MM.1S (cell line): ENCODE results near the gene PRAMEF12.

Experiments used
- DNase-seq: peaks from one replicate; pipeline ENCODE4 v3.0.0-alpha.2; 2015
- H2AFZ ChIP-seq: fragments of 300-600 bp; sonication (generic); 2 replicates; pipeline ENCODE4 v1.6.0; 2016; ENCODE audit warnings: antibody characterized with exemption, low read length
- H3F3A ChIP-seq: fragments of 300-600 bp; sonication (generic); 2 replicates; pipeline ENCODE4 v1.6.1; 2016; ENCODE audit warnings: mild to moderate bottlenecking, antibody characterized with exemption, low read length, moderate library complexity, mixed read lengths; ENCODE audit not compliant: insufficient read depth
- H3K27ac ChIP-seq: fragments of 300-600 bp; sonication (generic); 2 replicates; pipeline ENCODE4 v1.5.1; 2016; ENCODE audit warnings: mild to moderate bottlenecking, low read length
- H3K27me3 ChIP-seq: fragments of 300-600 bp; sonication (generic); replicated peaks from 2 replicates; pipeline ENCODE4 v1.6.0; 2016; ENCODE audit warnings: low read length; ENCODE audit not compliant: insufficient read depth
- H3K36me3 ChIP-seq: fragments of 300-600 bp; sonication (generic); replicated peaks from 2 replicates; pipeline ENCODE4 v1.6.1; 2016; ENCODE audit warnings: mild to moderate bottlenecking, low read length, mixed read lengths; ENCODE audit not compliant: insufficient read depth
- H3K4me1 ChIP-seq: fragments of 300-600 bp; sonication (generic); 2 replicates; pipeline ENCODE4 v1.6.1; 2016; ENCODE audit warnings: low read length, mixed read lengths
- H3K4me2 ChIP-seq: fragments of 300-600 bp; sonication (generic); 2 replicates; pipeline ENCODE4 v1.6.0; 2016; ENCODE audit warnings: low read depth, low read length
- H3K4me3 ChIP-seq: fragments of 300-600 bp; sonication (generic); 2 replicates; pipeline ENCODE4 v1.5.1; 2016; ENCODE audit warnings: low read length, mixed read lengths
- H3K79me2 ChIP-seq: fragments of 300-600 bp; sonication (generic); 2 replicates; pipeline ENCODE4 v1.6.1; 2016; ENCODE audit warnings: mixed run types, low read length, mixed read lengths
- H3K9ac ChIP-seq: fragments of 300-600 bp; sonication (generic); 2 replicates; pipeline ENCODE4 v1.6.1; 2016; ENCODE audit warnings: low read length, mixed read lengths
- H3K9me2 ChIP-seq: fragments of 300-600 bp; sonication (generic); replicated peaks from 2 replicates; pipeline ENCODE4 v1.6.1; 2016; ENCODE audit warnings: mild to moderate bottlenecking, low read length, mixed read lengths; ENCODE audit not compliant: insufficient read depth
- H3K9me3 ChIP-seq: fragments of 300-600 bp; sonication (generic); replicated peaks from 2 replicates; pipeline ENCODE4 v1.6.1; 2016; ENCODE audit warnings: mild to moderate bottlenecking, low read length, mixed read lengths; ENCODE audit not compliant: insufficient read depth
- H4K20me1 ChIP-seq: fragments of 300-600 bp; sonication (generic); 2 replicates; pipeline ENCODE4 v1.6.1; 2016; ENCODE audit warnings: mild to moderate bottlenecking, low read length, moderate library complexity, mixed read lengths; ENCODE audit not compliant: insufficient read depth
- CTCF ChIP-seq: fragments of 300-600 bp; sonication (generic); IDR thresholded peaks from 2 replicates; pipeline ENCODE4 v1.5.1; 2016; ENCODE audit warnings: antibody characterized with exemption, low read length, mixed read lengths
- EZH2 ChIP-seq: fragments of 300-600 bp; sonication (generic); optimal IDR thresholded peaks from 2 replicates; pipeline ENCODE3; 2017; ENCODE audit warnings: low read depth, mild to moderate bottlenecking, antibody characterized with exemption, low read length, mixed read lengths
- EZH2phosphoT487 ChIP-seq: fragments of 300-600 bp; sonication (generic); IDR thresholded peaks from 2 replicates; pipeline ENCODE4 v1.6.1; 2018; ENCODE audit warnings: antibody characterized with exemption, low read length

PRAMEF12 gene

GRCh38 chr1:12775443-12775842 lies 1.9 kb downstream of the PRAMEF12 start:
- Histone ChIP-seq H3K9ac (no peak overlapping the region), H3K4me3 (no peak overlapping the region), H4K20me1 (no peaks in the 10 kb centered on the region), H3K36me3 (no peaks in the 10 kb centered on the region), H3K4me1 (no peaks in the 10 kb centered on the region), H3K79me2 (no peaks in the 10 kb centered on the region), H3K9me2 (no peaks in the 10 kb centered on the region), H3K27me3 (peaks cover 9% of the 10 kb centered on the region), H3K4me2 (no peak overlapping the region), H3K9me3 (no peaks in the 10 kb centered on the region), H3K27ac (no peak overlapping the region), H2AFZ (no peak overlapping the region), H3F3A (no peaks in the 10 kb centered on the region)
- DNase-seq = no peak
- TF ChIP-seq EZH2phosphoT487 (no peak), EZH2 (no peak), CTCF (no peak)

GRCh38 chr1:12776801-12777557 lies 3.4 kb downstream of the PRAMEF12 start:
- Histone ChIP-seq H3K4me3 (no peak overlapping the region), H3K9me2 (no peaks in the 10 kb centered on the region), H3K4me1 (no peaks in the 10 kb centered on the region), H3F3A (no peaks in the 10 kb centered on the region), H3K27ac (no peak overlapping the region), H3K36me3 (no peaks in the 10 kb centered on the region), H3K9me3 (no peaks in the 10 kb centered on the region), H3K79me2 (no peaks in the 10 kb centered on the region), H3K4me2 (no peak overlapping the region), H4K20me1 (no peaks in the 10 kb centered on the region), H3K27me3 (peaks cover 9% of the 10 kb centered on the region; the same call in 1 of the 2 replicates), H3K9ac (no peak overlapping the region), H2AFZ (no peak overlapping the region)
- no peak for DNase-seq
- no peak for TF ChIP-seq EZH2
- TF ChIP-seq CTCF = no peak
- no peak for TF ChIP-seq EZH2phosphoT487

DNA sequence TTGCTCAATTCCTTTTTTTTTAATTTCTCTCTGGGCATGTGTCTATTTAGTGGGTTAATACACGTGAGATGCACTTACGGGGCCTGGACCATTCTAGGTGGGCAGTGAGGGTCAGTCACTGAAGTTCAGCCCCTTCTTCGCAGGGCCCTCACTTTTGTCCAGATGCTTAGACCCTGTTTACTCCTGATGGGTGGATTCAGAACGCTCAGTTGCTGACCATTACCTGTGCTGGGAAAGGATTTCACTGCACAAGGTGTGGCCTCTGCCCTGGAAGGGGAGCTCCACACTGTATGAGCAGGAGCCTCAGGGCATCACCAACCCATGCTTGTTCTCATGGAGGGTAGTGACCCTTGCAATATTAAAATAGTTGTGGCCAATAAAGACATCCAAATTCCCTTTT lies 4.5 kb downstream of the PRAMEF12 start:
- no peaks in the 10 kb centered on the region for H3K27me3 ChIP-seq
- H3K9me2 ChIP-seq = no peaks in the 10 kb centered on the region
- no peak overlapping the region for H3K4me2 ChIP-seq
- H3K27ac ChIP-seq = no peak overlapping the region
- no peak overlapping the region for H3K4me3 ChIP-seq
- DNase-seq = no peak
- no peaks in the 10 kb centered on the region for H3F3A ChIP-seq
- H3K4me1 ChIP-seq = no peaks in the 10 kb centered on the region
- no peaks in the 10 kb centered on the region for H3K9me3 ChIP-seq
- H4K20me1 ChIP-seq = no peaks in the 10 kb centered on the region
- H2AFZ ChIP-seq = no peak overlapping the region
- no peaks in the 10 kb centered on the region for H3K36me3 ChIP-seq
- no peaks in the 10 kb centered on the region for H3K79me2 ChIP-seq
- TF ChIP-seq EZH2 (no peak), CTCF (no peak)
- H3K9ac ChIP-seq = no peak overlapping the region
